Measurements from ENCODE around the gene TNMD.

- peak; percentile 12 to 22 (median 22) for TF ChIP-seq POLR2AphosphoS5 (IDR thresholded peaks at IDR 0.05)
- TF ChIP-seq CTCF (IDR thresholded peaks at IDR 0.05): peak; percentile 34 to 51 (median 43)
- no peak for TF ChIP-seq EP300 (IDR thresholded peaks at IDR 0.05; ENCODE audit: low read depth)
Observed at GRCh38 chrX:100636321-100636991, 51.7 kb downstream of the TNMD start, which contains the start of gene TSPAN6.
